HUES48 (cell line): ENCODE results near the gene AHNAK.

Source experiments
- H3K27ac ChIP-seq: one replicate; pipeline ENCODE4 v1.7.0; 2013; ENCODE audit warnings: low read depth, low read length, inconsistent platforms
- H3K27me3 ChIP-seq: 2 replicates; pipeline ENCODE4 v1.6.1; 2013; ENCODE audit warnings: mild to moderate bottlenecking, low read length; ENCODE audit not compliant: control insufficient read depth, insufficient read depth
- H3K36me3 ChIP-seq: 2 replicates; pipeline ENCODE4 v1.6.1; 2013; ENCODE audit warnings: low read length; ENCODE audit not compliant: control insufficient read depth, insufficient read depth
- H3K4me1 ChIP-seq: 2 replicates; pipeline ENCODE4 v1.6.1; 2013; ENCODE audit warnings: mild to moderate bottlenecking, low read length; ENCODE audit not compliant: control insufficient read depth, insufficient read depth
- H3K4me3 ChIP-seq: 2 replicates; pipeline ENCODE4 v1.5.1; 2013; ENCODE audit warnings: mild to moderate bottlenecking, low read depth, low read length
- H3K9ac ChIP-seq: 2 replicates; pipeline ENCODE4 v1.6.1; 2013; ENCODE audit warnings: mild to moderate bottlenecking, low read depth, low read length, moderate library complexity
- H3K9me3 ChIP-seq: 2 replicates; pipeline ENCODE4 v1.6.1; 2013; ENCODE audit warnings: low read length; ENCODE audit not compliant: control insufficient read depth, insufficient read depth

Gene AHNAK

GRCh38 chr11:62547691-62548281, 1.2 kb upstream of the AHNAK start:
- Histone ChIP-seq H3K27ac (peak overlapping the region; percentile 24), H3K36me3 (no peaks in the 10 kb centered on the region), H3K4me1 (peaks cover 26% of the 10 kb centered on the region), H3K27me3 (peaks cover 63% of the 10 kb centered on the region), H3K4me3 (peak overlapping the region; percentile 76), H3K9ac (no peak overlapping the region), H3K9me3 (no peaks in the 10 kb centered on the region)

- H3K9ac ChIP-seq: no peak overlapping the region
- peak overlapping the region; percentile 51 for H3K27ac ChIP-seq
- no peaks in the 10 kb centered on the region for H3K9me3 ChIP-seq
- no peaks in the 10 kb centered on the region for H3K36me3 ChIP-seq
- H3K27me3 ChIP-seq: peaks cover 68% of the 10 kb centered on the region
- H3K4me3 ChIP-seq: peak overlapping the region; percentile 76
- H3K4me1 ChIP-seq: peaks cover 24% of the 10 kb centered on the region
Observed at GRCh38 chr11:62546929-62547625, 471 bp upstream of the AHNAK start.

GRCh38 chr11:62545437-62546243, 966 bp downstream of the AHNAK start:
- no peak overlapping the region for H3K9ac ChIP-seq
- no peaks in the 10 kb centered on the region for H3K9me3 ChIP-seq
- H3K36me3 ChIP-seq: no peaks in the 10 kb centered on the region
- peaks cover 68% of the 10 kb centered on the region for H3K27me3 ChIP-seq
- H3K4me3 ChIP-seq: peak overlapping the region; percentile 76
- H3K27ac ChIP-seq: peak overlapping the region; percentile 54
- peaks cover 18% of the 10 kb centered on the region for H3K4me1 ChIP-seq

DNA sequence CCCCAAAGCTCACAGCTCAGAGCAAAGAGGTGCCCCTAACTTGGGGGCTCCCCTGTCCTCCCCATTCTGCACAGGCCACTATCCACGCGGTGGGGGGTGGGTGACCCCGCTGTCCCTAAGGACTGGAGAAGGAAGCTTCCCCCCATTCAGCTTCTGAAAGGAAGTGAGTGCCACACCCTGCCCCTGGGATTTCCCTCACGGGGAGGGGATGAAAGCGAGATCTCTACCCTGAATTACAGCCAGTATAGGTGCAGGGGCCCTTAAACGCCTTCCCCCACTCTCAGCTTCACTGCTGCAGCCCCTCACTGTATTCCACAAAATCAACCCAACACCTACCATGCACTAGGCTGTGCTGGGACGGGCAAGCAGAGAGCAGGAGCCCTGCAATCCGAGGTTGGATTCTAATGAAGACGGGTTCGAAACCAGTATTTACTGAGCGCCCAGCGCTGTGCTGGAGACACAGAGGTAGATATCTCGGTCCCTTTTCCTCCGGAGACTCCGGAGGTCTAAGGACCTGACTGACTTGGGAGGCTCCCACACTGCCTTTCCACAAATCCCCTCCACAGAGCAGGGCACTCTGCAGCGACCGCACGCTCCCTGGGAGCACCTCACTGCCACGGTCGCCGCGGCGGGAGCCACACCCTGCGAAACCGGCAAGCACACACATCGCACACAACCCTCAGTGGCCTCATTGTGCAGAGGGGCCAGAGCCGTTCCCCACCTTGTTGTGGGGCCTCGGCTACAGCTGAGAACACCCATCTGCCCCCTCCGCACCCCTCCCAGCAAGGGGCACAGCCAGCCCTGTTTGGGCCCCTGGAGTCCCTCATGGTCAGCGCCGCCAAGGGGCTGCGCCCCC, 1.8 kb downstream of the AHNAK start:
- Histone ChIP-seq H3K9me3 (no peaks in the 10 kb centered on the region), H3K36me3 (no peaks in the 10 kb centered on the region), H3K27ac (peak overlapping the region; percentile 54), H3K4me1 (peaks cover 18% of the 10 kb centered on the region), H3K27me3 (peaks cover 68% of the 10 kb centered on the region), H3K4me3 (peak overlapping the region; percentile 76), H3K9ac (no peak overlapping the region)

DNA sequence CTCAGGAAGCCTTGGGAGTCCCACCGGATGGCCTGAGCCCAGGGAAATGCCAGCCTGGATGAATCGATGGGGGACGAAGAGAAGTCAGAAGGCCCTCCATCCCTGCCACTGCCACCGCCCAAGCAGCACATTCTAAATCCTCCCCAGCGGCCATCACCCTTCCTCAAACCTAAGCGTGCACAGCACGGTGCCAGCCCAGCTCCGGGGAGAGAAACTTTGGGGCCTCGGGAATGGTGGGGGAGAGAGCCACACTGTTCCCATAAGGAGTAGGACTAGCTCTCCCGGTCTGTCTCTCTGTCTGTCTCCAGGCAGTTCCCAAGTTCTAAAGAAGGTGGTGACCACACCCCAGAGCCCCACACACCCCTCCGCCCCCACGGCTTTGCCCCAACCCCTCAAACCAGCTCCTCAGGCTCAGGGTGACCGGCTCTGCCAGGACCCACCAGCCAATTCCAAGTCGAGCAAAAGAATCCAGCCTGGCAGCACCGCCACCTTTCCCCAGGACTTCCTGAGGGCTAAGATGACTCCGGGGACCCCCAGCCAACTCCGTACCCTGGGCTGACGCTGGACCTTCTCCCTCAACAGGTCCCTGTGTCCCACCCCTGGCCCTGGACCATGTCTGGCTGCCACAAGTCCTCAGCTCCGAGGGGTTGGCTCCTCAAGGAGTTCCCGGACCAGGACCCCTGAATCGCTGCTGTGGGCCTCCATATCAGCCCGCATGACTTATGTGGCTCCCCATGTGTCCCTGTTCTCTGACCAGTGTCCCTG, 2.7 kb downstream of the AHNAK start:
- H3K27me3 ChIP-seq: peaks cover 64% of the 10 kb centered on the region
- H3K9ac ChIP-seq: no peak overlapping the region
- H3K36me3 ChIP-seq: no peaks in the 10 kb centered on the region
- peak overlapping the region; percentile 33; the same call in 1 of the 2 replicates for H3K4me3 ChIP-seq
- H3K4me1 ChIP-seq: peaks cover 18% of the 10 kb centered on the region
- H3K9me3 ChIP-seq: no peaks in the 10 kb centered on the region
- H3K27ac ChIP-seq: no peak overlapping the region

GRCh38 chr11:62542750-62543567, 3.6 kb downstream of the AHNAK start:
- H3K4me1 ChIP-seq: peaks cover 17% of the 10 kb centered on the region
- H3K4me3 ChIP-seq: peak overlapping the region; percentile 32; the same call in 1 of the 2 replicates
- peaks cover 55% of the 10 kb centered on the region for H3K27me3 ChIP-seq
- no peaks in the 10 kb centered on the region for H3K36me3 ChIP-seq
- H3K9me3 ChIP-seq: no peaks in the 10 kb centered on the region
- no peak overlapping the region for H3K27ac ChIP-seq
- no peak overlapping the region for H3K9ac ChIP-seq

DNA sequence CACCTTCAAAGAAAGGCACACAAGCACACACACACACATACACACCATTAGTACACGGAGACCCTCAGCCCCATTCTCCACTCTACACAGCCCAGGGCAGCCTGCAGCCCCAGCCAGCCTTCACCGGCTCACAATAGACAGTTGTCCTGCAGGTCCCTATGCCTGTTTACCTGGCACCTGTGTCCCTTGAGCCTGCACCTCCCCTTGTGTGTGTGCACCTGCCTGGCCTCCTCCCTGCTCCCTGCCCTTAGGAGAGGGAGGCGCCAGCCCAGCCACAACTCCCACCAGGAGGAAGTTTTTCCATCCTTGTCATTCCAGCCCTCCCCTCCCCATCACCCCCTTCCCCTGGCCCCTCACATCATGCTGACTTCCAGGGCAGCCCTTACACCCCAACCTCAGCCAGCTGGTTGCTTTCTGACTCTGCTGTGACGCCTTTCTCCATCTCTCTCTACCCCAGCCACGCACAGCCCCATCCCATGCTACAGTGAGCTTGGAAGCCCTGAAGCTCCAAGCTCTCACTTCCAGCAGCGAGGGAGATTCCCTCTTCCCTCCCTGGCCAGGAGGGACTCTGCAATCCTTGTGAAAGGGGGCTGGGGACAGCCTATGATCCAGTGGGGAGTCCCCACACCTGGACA, 4.4 kb downstream of the AHNAK start:
- peaks cover 11% of the 10 kb centered on the region for H3K4me1 ChIP-seq
- no peak overlapping the region for H3K27ac ChIP-seq
- H3K36me3 ChIP-seq: no peaks in the 10 kb centered on the region

DNA sequence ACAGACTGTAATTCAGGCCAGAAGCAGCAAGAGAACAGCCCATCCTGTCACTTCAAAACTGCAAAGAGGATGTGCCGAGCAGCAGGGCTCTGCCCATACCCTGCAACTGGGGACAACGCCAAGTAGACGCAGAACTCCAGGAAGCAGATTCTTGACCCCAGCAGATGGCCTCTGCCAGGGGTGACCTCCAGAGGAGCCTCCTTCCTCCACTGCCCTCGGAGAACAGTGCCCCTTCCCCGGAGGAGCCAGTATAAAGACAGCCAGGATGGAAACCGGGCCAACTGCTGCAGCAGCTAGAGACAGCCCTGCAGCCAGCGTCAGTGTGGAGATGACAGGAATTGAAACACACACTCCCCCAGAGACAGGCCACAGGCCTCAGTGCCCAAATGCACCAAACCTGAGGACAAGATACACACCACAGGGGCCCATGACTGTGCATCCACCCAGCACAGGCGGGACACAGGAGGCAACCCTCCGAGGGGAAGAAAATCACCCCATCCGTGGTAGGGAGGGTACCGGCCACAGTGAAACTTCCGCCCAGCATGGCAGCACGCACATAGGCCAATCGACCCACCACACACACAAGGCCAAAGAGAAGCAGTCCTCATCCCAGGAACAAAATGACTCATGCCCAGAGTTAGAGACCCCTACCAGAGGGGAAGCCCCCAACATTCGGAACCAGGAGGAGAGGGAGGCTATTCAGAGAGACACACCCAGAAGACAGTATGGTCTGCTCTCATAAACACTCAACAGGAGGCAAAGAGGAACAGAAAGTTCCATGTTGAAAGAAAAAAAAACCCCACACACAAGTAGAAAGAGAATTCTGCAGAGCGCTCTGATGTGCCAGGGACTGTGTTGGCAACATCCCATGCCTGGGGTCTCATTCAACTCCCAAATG, 5.6 kb downstream of the AHNAK start:
- Histone ChIP-seq H3K9me3 (no peaks in the 10 kb centered on the region), H3K27me3 (peaks cover 38% of the 10 kb centered on the region), H3K4me3 (no peak overlapping the region), H3K9ac (no peak overlapping the region), H3K27ac (no peak overlapping the region), H3K4me1 (peaks cover 11% of the 10 kb centered on the region), H3K36me3 (no peaks in the 10 kb centered on the region)

More for the DNA sequence above, 4.4 kb downstream of the AHNAK start:
- H3K4me3 ChIP-seq: peak overlapping the region; percentile 32; the same call in 1 of the 2 replicates
- H3K9ac ChIP-seq: no peak overlapping the region
- no peaks in the 10 kb centered on the region for H3K9me3 ChIP-seq
- H3K27me3 ChIP-seq: peaks cover 48% of the 10 kb centered on the region
